HepG2 (cell line): ENCODE measurements around the gene CEACAM16. TPM values are rescaled to one million over a fixed set of nuclear protein-coding genes. Genes with fewer than 3 reads are reported as not detected.

Experiments used
- AFF4 ChIP-seq: sonication (generic); formaldehyde crosslinking; IDR thresholded peaks from 2 replicates; pipeline ENCODE4 v1.4.0; 2020; ENCODE audit warnings: missing genetic modification reagents
- CREM ChIP-seq, 2 experiments: sonication (generic) in 1 of 2; formaldehyde crosslinking in 1 of 2; IDR thresholded peaks; 2 replicates each; pipeline versions ENCODE4 v1.4.0 to v1.6.1; 2016 to 2020; ENCODE audit warnings: antibody characterized with exemption in 1 of 2, mild to moderate bottlenecking in 1 of 2, missing genetic modification reagents in 1 of 2
- FUBP1 ChIP-seq: sonication (generic); formaldehyde crosslinking; IDR thresholded peaks from 2 replicates; pipeline ENCODE4 v1.5.1; 2020; ENCODE audit warnings: missing genetic modification reagents, mild to moderate bottlenecking, borderline replicate concordance
- HES4 ChIP-seq: sonication (generic); formaldehyde crosslinking; IDR thresholded peaks from 2 replicates; pipeline ENCODE4 v1.9.0; 2021; ENCODE audit warnings: mild to moderate bottlenecking, missing genetic modification reagents, borderline replicate concordance
- IRF2 ChIP-seq: IDR thresholded peaks from 2 replicates; pipeline ENCODE4 v1.6.1; 2018; ENCODE audit warnings: missing genetic modification reagents, missing compliant biosample characterization
- SALL1 ChIP-seq: sonication (generic); formaldehyde crosslinking; IDR thresholded peaks from 2 replicates; pipeline ENCODE4 v1.8.0; 2022; ENCODE audit warnings: mild to moderate bottlenecking, missing genetic modification reagents
- ZNF225 ChIP-seq: sonication (generic); formaldehyde crosslinking; IDR thresholded peaks from 2 replicates; pipeline ENCODE4 v1.4.0; 2020; ENCODE audit warnings: mild to moderate bottlenecking, missing genetic modification reagents
- ZNF543 ChIP-seq: sonication (generic); formaldehyde crosslinking; IDR thresholded peaks from 2 replicates; pipeline ENCODE4 v1.4.0; 2020; ENCODE audit warnings: mild to moderate bottlenecking, missing genetic modification reagents
- ZNF883 ChIP-seq: sonication (generic); formaldehyde crosslinking; IDR thresholded peaks from 2 replicates; pipeline ENCODE4 v1.5.1; 2020; ENCODE audit warnings: mild to moderate bottlenecking, missing genetic modification reagents; ENCODE audit errors: not compliant biosample characterization
- polyA plus RNA-seq, 8 experiments: library from polyadenylated mRNA; depleted of rRNA in 3 of 8; stranded (reverse) in 7 of 8; unstranded in 1 of 8; fragments of >200 nt; fragmentation: Illumina TruSeq in 4 of 8; extraction: Trizol in 4 of 8; gene quantifications; 2 replicates each; pipeline versions ENCODE4 v1.2.1 to v1.2.3, GENCODE V29; 2011 to 2016; ENCODE audit warnings: low read depth in 4 of 8, missing spikeins in 1 of 8, mixed read lengths in 1 of 8; ENCODE audit not compliant: insufficient read depth in 1 of 8
- total RNA-seq, 5 experiments: library from RNA; depleted of rRNA; stranded (reverse); fragments of >200 nt; fragmentation: Illumina TruSeq; extraction: Trizol; gene quantifications; 2 replicates each; pipeline ENCODE4 v1.2.3, GENCODE V29; 2016; ENCODE audit warnings: low read depth in 1 of 5
- TF ChIP-seq, protein P1 (sequence below): sonication (generic); formaldehyde crosslinking; IDR thresholded peaks from 2 replicates; pipeline ENCODE4 v1.5.0; 2020; ENCODE audit warnings: mild to moderate bottlenecking, missing genetic modification reagents, borderline replicate concordance
- TF ChIP-seq, protein P2 (sequence below): sonication (generic); formaldehyde crosslinking; IDR thresholded peaks from 2 replicates; pipeline ENCODE4 v1.5.0; 2020; ENCODE audit warnings: mild to moderate bottlenecking, missing genetic modification reagents, borderline replicate concordance

Gene CEACAM16
- total and polyA plus RNA-seq, 2 of the 13 experiments (the other 11 are each of a cell fraction or from before 2014, with no cell fraction given) = not detected

DNA sequence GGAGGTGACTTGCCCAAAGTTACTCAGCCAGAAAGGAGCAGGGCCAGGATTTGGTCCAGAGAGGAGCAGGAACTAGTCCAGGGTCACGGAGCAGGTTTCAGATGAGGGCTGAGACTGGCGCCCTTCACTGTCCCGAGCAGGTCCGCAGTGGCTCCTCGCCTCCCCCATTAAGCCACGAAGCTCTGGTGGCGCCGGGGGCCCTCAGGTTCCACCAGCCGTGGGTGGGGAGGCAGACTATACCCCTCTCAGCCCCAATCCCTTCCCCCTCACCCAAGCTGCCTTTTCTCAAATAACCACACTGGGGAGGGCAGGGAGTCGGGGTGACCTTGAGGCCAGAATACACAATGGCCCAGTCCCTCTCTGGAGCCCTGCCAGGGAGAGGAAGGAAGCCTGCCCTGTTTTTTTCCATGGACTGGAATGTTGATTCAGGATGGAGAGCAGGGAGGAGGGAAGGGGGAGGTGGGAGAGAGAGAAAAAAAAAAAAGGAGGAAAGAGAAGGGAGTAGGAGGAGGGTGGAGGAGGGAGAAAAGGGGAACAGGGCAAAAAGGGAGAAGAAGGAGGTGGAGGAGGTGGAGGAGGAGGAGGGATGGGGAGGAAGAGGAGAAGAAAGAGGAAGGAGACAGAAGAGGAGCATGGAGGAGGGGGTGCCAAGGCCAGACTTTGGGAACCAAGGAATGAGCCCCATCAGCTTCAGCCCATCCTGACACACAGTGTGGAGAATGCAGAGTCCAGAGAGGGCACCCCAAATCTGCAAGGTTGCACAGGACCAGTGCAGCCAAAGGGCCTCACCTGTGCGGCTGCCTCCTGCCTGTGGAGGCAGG is 19.7 kb downstream of the CEACAM16 start (continued):
- TF ChIP-seq AFF4 (CRISPR knock-in tag) = no peak
- TF ChIP-seq, protein P1, sequence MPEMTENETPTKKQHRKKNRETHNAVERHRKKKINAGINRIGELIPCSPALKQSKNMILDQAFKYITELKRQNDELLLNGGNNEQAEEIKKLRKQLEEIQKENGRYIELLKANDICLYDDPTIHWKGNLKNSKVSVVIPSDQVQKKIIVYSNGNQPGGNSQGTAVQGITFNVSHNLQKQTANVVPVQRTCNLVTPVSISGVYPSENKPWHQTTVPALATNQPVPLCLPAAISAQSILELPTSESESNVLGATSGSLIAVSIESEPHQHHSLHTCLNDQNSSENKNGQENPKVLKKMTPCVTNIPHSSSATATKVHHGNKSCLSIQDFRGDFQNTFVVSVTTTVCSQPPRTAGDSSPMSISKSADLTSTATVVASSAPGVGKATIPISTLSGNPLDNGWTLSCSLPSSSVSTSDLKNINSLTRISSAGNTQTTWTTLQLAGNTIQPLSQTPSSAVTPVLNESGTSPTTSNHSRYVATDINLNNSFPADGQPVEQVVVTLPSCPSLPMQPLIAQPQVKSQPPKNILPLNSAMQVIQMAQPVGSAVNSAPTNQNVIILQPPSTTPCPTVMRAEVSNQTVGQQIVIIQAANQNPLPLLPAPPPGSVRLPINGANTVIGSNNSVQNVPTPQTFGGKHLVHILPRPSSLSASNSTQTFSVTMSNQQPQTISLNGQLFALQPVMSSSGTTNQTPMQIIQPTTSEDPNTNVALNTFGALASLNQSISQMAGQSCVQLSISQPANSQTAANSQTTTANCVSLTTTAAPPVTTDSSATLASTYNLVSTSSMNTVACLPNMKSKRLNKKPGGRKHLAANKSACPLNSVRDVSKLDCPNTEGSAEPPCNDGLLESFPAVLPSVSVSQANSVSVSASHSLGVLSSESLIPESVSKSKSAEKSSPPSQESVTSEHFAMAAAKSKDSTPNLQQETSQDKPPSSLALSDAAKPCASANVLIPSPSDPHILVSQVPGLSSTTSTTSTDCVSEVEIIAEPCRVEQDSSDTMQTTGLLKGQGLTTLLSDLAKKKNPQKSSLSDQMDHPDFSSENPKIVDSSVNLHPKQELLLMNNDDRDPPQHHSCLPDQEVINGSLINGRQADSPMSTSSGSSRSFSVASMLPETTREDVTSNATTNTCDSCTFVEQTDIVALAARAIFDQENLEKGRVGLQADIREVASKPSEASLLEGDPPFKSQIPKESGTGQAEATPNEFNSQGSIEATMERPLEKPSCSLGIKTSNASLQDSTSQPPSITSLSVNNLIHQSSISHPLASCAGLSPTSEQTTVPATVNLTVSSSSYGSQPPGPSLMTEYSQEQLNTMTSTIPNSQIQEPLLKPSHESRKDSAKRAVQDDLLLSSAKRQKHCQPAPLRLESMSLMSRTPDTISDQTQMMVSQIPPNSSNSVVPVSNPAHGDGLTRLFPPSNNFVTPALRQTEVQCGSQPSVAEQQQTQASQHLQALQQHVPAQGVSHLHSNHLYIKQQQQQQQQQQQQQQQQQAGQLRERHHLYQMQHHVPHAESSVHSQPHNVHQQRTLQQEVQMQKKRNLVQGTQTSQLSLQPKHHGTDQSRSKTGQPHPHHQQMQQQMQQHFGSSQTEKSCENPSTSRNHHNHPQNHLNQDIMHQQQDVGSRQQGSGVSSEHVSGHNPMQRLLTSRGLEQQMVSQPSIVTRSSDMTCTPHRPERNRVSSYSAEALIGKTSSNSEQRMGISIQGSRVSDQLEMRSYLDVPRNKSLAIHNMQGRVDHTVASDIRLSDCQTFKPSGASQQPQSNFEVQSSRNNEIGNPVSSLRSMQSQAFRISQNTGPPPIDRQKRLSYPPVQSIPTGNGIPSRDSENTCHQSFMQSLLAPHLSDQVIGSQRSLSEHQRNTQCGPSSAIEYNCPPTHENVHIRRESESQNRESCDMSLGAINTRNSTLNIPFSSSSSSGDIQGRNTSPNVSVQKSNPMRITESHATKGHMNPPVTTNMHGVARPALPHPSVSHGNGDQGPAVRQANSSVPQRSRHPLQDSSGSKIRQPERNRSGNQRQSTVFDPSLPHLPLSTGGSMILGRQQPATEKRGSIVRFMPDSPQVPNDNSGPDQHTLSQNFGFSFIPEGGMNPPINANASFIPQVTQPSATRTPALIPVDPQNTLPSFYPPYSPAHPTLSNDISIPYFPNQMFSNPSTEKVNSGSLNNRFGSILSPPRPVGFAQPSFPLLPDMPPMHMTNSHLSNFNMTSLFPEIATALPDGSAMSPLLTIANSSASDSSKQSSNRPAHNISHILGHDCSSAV (CRISPR knock-in tag) = no peak
- TF ChIP-seq FUBP1 = no peak
- peak; percentile 52; the same call in 1 of the 2 replicates for TF ChIP-seq CREM (IDR thresholded peaks at IDR 0.05)
- TF ChIP-seq CREM (CRISPR knock-in tag; IDR thresholded peaks at IDR 0.05) = no peak
- TF ChIP-seq, protein P2, sequence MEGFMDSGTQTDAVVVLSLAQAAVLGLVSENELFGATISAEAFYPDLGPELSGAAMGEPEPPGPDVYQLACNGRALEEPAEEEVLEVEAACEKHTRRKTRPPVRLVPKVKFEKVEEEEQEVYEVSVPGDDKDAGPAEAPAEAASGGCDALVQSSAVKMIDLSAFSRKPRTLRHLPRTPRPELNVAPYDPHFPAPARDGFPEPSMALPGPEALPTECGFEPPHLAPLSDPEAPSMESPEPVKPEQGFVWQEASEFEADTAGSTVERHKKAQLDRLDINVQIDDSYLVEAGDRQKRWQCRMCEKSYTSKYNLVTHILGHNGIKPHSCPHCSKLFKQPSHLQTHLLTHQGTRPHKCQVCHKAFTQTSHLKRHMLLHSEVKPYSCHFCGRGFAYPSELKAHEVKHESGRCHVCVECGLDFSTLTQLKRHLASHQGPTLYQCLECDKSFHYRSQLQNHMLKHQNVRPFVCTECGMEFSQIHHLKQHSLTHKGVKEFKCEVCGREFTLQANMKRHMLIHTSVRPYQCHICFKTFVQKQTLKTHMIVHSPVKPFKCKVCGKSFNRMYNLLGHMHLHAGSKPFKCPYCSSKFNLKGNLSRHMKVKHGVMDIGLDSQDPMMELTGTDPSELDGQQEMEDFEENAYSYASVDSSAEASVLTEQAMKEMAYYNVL = peak; percentile 99
- TF ChIP-seq ZNF883 (CRISPR knock-in tag) = peak; percentile 43
- TF ChIP-seq ZNF225 (CRISPR knock-in tag) = 0 out of 2 replicates have a peak, but pooled peaks have one; percentile 59
- peak; percentile 23; the same call in 1 of the 2 replicates for TF ChIP-seq IRF2 (CRISPR knock-in tag)
- peak; percentile 69 for TF ChIP-seq ZNF543 (CRISPR knock-in tag)
- TF ChIP-seq SALL1 (CRISPR knock-in tag) = peak; percentile 95
- TF ChIP-seq HES4 (CRISPR knock-in tag) = no peak
